Stimulated activated effector memory CD8-positive, alpha-beta T cell treated with anti-CD3 and anti-CD28 coated beads, Interleukin-12 subunit alpha, Interleukin-12 subunit beta, amount 100 ng/mL, for 72 hours (primary cell): ENCODE measurements around the gene ACSM6.
"Not testable (repeated sequence)": the region's sequence is repeated elsewhere in the genome, so short reads cannot be mapped to it uniquely, and the experiment has no call there.

ENCODE experiments used
- ATAC-seq: fragments of 150-1000 bp; cut with Tn5 transposase; 2 replicates; pipeline ENCODE4 v1.10.0; 2021
- DNase-seq, 2 donors: peaks; one replicate each; pipeline ENCODE4 v3.0.0; 2021 to 2022; ENCODE audit warnings: low spot score in 2 of 2
- H3K27ac Mint-ChIP-seq: one replicate; pipeline ENCODE4 v1.8.0; 2022; ENCODE audit warnings: mild to moderate bottlenecking, mixed read lengths
- H3K36me3 Mint-ChIP-seq: one replicate; pipeline ENCODE4 v1.8.0; 2022; ENCODE audit warnings: mild to moderate bottlenecking, mixed read lengths
- H3K4me1 Mint-ChIP-seq: one replicate; pipeline ENCODE4 v1.8.0; 2022; ENCODE audit warnings: mixed read lengths
- H3K4me3 Mint-ChIP-seq: one replicate; pipeline ENCODE4 v1.8.0; 2022; ENCODE audit warnings: mild to moderate bottlenecking, mixed read lengths
- H3K9me3 Mint-ChIP-seq: one replicate; pipeline ENCODE4 v1.8.0; 2022; ENCODE audit warnings: mixed read lengths

ACSM6 gene

DNA sequence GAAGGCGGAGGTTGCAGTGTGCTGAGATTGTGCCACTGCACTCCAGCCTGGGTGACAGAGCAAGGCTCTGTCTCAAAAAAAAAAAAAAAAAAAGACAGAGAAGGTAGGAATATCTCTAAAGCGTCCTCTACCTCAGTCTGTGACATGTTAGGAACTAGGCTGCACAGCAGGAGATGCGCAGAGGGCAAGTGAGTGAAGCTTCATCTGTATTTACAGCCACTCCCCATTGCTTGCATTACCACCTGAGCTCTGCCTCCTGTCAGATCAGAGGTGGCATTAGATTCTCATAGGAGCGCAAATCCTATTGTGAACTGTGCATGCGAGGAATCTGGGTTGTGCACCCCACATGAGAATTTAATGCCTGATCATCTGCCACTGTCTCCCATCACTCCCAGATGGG lies 8.8 kb downstream of the ACSM6 start:
- not testable (repeated sequence) for H3K27ac Mint-ChIP-seq, H3K4me3 Mint-ChIP-seq, ATAC-seq, DNase-seq, H3K36me3 Mint-ChIP-seq, H3K4me1 Mint-ChIP-seq, H3K9me3 Mint-ChIP-seq

DNA sequence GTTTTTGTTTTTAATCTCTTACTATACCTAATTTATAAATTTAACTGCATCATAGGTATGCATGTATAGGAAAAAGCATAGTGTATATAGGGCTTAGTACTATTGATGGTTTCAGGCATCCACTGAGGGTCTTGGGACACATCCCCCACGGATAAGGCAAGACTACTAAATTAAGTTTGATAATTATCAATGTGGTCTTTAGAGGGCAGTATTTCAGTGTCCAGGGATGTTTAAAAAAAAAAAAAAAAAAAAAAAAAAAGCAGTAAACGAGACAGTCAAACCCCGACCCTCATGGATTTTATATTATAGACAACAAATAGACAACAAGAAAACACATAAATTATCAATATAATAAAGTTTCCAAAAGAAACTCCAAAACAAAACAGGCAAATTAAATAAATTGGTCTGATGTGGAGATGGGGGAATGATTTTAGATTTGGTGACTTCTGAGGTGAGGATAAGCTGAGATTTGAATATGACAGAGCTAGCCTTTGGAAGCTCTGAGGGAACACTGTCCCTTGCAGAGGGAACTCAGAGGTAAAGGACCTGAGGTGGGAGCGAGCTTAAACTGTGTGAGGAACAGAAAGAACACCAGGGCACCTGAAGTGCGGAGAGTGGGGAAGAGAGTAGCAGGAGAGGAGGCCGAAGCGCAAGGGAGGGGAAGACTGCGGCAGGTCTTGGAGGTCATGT lies 14.8 kb downstream of the ACSM6 start:
- H3K27ac Mint-ChIP-seq, result no peak overlapping the region
- no peak overlapping the region for H3K4me3 Mint-ChIP-seq
- ATAC-seq (no peak), DNase-seq (no peak)
- H3K4me1 Mint-ChIP-seq, result no peaks in the 10 kb centered on the region
- H3K9me3 Mint-ChIP-seq, result no peaks in the 10 kb centered on the region
- no peaks in the 10 kb centered on the region for H3K36me3 Mint-ChIP-seq

DNA sequence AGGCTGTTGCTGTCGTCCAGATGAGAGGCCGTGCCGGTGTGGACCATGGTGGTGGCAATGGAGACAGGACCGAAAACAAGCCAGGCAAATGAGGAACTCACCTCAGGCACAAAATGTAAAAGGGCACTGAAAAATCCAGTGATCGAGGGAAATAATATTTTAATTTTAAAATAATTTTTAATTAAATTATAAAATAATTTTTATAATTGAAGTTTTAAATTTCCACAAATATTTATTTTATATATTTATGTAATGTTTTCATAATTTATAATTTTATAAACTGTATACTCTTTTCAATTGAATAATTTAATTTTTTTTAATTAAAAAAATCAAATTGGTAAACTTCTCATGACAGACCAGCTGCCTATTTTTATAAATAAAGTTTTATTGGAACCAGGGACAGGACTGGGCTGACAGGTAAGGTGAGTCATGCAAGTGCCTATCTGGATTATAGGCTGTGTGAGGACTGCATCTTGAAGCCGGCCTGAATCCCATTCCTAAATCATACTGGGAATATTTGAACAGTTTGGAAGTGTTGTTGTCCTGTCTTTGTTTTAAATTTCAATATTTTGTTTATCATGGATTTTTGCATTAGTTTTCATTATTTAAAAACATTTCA lies 15.6 kb downstream of the ACSM6 start:
- no peaks in the 10 kb centered on the region for H3K4me1 Mint-ChIP-seq
- no peaks in the 10 kb centered on the region for H3K9me3 Mint-ChIP-seq
- H3K4me3 Mint-ChIP-seq, result no peak overlapping the region
- H3K27ac Mint-ChIP-seq, result no peak overlapping the region
- no peaks in the 10 kb centered on the region for H3K36me3 Mint-ChIP-seq
- ATAC-seq, result no peak
- DNase-seq, result no peak

DNA sequence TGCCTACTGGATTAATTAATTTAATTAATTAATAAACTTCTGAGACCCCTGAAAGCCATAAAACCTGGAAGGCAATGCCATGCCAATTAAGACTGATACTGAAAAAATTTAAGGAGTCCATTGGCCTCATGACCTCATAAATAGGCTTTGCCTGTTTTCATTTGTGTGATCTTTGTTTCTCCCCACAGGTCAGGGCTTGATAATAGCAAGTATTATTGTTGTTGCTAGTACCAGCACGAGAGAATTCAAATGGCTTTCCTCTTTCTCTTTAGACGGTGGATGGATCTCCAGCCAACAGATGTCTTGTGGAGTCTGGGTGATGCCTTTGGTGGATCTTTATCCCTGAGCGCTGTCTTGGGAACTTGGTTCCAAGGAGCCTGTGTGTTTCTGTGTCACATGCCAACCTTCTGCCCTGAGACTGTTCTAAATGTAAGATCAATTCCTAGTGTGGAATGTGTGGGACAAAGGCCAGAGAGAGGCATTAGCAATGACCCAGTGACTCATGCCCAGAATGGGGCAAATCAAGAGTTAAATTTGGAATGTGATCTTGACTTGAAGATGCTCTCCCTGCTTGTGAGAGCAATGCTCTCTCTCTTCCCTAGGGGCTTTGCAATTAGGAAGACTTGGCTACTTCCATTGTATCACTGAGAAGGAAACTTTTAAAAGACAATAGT lies 17.7 kb downstream of the ACSM6 start:
- Mint-ChIP-seq H3K9me3 (no peaks in the 10 kb centered on the region), H3K36me3 (no peaks in the 10 kb centered on the region), H3K4me3 (no peak overlapping the region), H3K27ac (no peak overlapping the region), H3K4me1 (no peaks in the 10 kb centered on the region)
- ATAC-seq (no peak), DNase-seq (no peak)

DNA sequence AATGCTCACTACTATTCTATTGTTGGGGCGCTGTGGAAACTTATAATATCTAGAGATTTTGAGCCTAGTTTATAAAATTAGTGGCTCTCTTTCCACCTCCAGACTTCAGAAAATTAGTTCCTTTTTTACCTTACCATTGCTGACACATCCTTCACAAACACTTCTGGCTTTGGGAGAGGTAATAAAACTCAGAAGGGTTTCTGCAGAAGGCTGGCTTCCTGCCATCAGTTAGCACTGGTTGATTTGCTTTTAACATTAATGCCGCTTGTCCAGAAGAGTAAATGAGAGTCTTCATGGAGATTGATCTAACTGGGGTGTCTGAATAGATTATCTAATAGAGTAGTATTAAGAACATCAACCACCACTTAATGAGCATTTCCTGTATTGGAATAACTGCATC lies 20.3 kb downstream of the ACSM6 start:
- no peaks in the 10 kb centered on the region for H3K4me1 Mint-ChIP-seq
- ATAC-seq (no peak), DNase-seq (no peak)
- H3K36me3 Mint-ChIP-seq, result no peaks in the 10 kb centered on the region
- no peak overlapping the region for H3K4me3 Mint-ChIP-seq
- no peaks in the 10 kb centered on the region for H3K9me3 Mint-ChIP-seq
- no peak overlapping the region for H3K27ac Mint-ChIP-seq

DNA sequence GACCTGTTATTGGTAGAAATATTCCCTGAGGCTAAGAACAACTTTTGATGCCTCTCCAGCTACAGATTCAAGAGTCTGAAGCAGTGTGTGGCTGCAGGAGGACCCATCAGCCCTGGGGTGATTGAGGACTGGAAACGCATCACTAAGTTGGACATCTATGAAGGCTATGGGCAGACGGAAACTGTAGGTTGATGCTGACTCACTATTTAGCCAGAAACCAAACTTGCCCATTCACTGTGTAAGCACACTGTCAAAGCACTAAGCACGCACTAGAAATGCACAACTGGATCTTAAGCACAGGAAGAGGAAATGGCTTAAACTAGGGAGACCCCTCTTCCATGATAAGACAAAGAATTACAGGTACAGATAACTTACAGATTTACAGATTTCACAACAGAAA lies 20.8 kb downstream of the ACSM6 start:
- no peak overlapping the region for H3K27ac Mint-ChIP-seq
- H3K36me3 Mint-ChIP-seq, result no peaks in the 10 kb centered on the region
- no peak overlapping the region for H3K4me3 Mint-ChIP-seq
- no peaks in the 10 kb centered on the region for H3K4me1 Mint-ChIP-seq
- no peak for ATAC-seq
- H3K9me3 Mint-ChIP-seq, result no peaks in the 10 kb centered on the region
- no peak for DNase-seq

DNA sequence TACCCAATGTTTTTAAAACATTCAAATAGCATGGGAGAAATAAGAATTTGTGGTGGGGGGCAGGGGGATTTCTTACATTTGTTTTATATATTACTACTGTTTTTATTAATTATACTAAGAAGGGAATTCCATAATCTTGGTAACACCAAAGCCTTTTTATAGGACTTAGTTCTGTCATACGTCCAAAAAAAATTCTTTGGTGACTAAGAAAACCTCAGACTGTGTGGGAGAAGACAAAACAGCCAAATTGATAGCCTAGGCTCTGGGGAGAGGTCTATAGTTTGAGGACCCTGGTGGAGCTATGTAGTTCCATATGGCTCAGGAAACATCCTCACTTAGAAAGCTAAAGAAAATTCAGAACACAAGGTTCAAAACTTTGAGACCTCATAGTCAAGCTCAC lies 23.4 kb downstream of the ACSM6 start:
- no peaks in the 10 kb centered on the region for H3K36me3 Mint-ChIP-seq
- H3K9me3 Mint-ChIP-seq, result no peaks in the 10 kb centered on the region
- no peaks in the 10 kb centered on the region for H3K4me1 Mint-ChIP-seq
- no peak overlapping the region for H3K4me3 Mint-ChIP-seq
- no peak overlapping the region for H3K27ac Mint-ChIP-seq
- DNase-seq (no peak), ATAC-seq (no peak)

DNA sequence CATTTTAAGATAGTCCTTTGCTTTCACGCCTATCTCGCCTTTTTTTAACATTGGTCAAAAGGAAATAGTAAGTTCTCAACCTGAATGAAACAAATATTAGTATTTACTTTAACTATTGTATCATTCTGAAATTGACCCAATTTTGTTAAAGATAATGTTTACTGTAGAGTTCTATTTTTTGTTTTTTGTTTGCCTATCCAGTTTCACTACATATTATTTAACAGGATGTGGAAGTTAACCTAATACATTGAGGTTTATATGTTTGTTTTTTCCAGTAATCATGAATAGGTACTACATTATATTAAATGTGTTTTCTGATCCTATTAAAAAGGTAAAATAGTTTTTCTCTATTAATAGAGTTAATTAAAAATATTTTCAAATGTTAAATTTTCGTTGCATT lies 26.5 kb downstream of the ACSM6 start:
- no peak for DNase-seq
- Mint-ChIP-seq H3K9me3 (no peaks in the 10 kb centered on the region), H3K27ac (no peak overlapping the region), H3K36me3 (no peaks in the 10 kb centered on the region), H3K4me1 (no peaks in the 10 kb centered on the region), H3K4me3 (no peak overlapping the region)
- ATAC-seq, result no peak

DNA sequence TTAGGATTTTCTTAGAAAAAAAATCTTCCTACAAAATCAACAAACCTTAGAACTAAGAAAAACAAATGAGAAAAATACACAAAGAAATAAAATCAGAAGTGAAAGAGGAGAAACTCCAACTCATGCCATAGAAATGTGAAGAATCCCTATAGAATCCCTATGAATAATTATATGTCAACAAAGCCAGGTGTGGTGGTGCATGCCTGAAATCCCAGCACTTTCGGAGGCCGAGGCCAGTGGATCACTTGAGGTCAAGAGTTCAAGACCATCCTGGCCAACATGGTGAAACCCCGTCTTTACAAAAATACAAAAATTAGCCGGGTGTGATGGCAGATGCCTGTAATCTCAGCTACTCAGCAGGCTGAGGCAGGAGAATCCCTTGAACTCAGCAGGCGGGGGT lies 27.1 kb downstream of the ACSM6 start:
- DNase-seq (no peak), ATAC-seq (no peak)
- Mint-ChIP-seq H3K27ac (no peak overlapping the region), H3K36me3 (no peaks in the 10 kb centered on the region), H3K4me1 (no peaks in the 10 kb centered on the region), H3K9me3 (no peaks in the 10 kb centered on the region), H3K4me3 (no peak overlapping the region)

DNA sequence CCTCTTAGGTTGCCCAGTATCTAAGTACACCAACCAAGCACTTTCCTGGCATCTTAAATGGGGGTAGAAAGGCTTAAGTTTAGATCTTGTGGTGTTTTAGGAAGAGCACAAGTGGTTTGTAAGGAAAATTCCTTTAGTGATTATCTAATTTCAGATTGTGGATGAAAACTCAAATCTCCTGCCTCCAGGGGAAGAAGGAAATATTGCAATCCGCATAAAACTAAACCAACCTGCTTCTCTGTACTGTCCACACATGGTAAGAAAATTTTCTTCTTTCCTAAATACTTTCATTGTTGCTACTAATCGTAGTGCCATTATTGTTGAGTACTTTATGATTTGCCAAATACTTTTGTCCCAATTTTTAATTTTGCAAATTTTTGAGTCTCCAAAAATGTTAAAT lies 31.1 kb downstream of the ACSM6 start:
- no peak overlapping the region for H3K27ac Mint-ChIP-seq
- no peaks in the 10 kb centered on the region for H3K4me1 Mint-ChIP-seq
- DNase-seq (no peak), ATAC-seq (no peak)
- no peaks in the 10 kb centered on the region for H3K9me3 Mint-ChIP-seq
- no peaks in the 10 kb centered on the region for H3K36me3 Mint-ChIP-seq
- no peak overlapping the region for H3K4me3 Mint-ChIP-seq

DNA sequence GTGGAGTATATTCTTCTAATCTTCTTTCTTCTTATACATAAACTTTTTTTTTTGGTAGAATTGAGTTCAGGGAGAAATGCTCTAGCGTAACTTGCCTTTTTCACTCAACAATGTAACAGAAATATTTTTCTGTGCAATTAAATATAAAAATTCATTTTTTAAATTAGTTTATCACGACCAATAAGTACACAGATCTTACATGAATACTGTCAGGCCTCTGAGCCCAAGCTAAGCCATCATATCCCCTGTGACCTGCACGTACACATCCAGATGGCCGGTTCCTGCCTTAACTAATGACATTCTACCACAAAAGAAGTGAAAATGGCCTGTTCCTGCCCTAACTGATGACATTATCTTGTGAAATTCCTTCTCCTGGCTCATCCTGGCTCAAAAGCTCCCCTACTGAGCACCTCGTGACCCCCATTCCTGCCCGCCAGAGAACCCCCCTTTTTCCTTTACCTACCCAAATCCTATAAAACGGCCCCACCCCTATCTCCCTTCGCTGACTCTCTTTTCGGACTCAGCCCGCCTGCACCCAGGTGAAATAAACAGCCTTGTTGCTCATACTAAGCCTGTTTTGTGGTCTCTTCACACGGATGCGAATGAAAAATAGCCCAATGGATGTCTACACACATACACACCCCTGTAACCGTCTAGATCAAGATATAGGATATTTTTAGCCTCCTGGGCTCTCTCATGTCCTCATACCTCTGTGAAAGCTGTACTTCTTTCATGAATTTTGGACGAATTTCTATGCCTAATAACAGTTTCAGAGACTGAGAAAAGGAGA lies 35.1 kb downstream of the ACSM6 start:
- not testable (repeated sequence) for H3K4me3 Mint-ChIP-seq, H3K36me3 Mint-ChIP-seq, ATAC-seq, H3K4me1 Mint-ChIP-seq, DNase-seq, H3K27ac Mint-ChIP-seq, H3K9me3 Mint-ChIP-seq

DNA sequence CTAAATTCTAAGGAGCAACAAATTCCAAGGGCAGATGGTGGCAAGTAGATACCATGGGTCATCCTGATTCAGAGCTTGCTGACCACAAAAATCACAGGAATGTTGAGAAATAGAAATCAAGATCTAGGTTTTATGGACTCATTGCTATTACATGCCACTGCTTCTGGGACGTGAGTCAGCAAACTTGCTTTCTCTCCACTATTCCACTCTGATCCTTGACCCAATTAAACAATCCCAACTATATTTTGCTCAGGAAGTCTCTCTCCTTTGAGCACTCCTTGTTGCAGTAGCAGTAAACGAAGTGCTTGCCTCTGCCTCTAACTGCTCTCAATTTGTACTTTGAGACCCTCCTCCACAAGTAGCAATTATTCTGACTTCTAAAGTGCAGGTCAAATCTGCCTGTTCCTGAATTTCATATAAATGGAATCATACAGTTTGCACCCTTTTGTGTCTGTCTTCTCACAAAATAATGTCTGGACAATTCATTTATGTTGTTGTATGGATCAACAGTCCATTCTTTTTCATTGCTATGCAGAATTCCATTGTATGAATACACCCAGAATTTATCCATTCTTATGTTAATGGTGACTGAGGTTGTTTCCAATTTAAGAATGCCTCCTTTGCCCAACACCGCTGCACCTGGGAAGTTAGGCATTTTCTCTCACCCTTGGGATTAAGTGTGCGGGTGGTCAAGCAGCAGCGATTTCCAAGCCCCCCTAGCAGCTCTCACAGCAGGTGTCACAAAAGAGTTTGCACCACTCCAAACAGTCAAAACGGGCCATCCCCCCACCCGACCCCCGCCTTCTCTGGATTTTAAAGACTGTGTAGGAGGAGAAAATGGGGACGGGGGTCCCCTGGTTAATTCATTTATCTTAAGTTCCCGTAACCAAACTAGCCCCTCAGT lies 35.9 kb downstream of the ACSM6 start:
- DNase-seq, result no peak
- H3K36me3 Mint-ChIP-seq, result peaks cover 2% of the 10 kb centered on the region

DNA sequence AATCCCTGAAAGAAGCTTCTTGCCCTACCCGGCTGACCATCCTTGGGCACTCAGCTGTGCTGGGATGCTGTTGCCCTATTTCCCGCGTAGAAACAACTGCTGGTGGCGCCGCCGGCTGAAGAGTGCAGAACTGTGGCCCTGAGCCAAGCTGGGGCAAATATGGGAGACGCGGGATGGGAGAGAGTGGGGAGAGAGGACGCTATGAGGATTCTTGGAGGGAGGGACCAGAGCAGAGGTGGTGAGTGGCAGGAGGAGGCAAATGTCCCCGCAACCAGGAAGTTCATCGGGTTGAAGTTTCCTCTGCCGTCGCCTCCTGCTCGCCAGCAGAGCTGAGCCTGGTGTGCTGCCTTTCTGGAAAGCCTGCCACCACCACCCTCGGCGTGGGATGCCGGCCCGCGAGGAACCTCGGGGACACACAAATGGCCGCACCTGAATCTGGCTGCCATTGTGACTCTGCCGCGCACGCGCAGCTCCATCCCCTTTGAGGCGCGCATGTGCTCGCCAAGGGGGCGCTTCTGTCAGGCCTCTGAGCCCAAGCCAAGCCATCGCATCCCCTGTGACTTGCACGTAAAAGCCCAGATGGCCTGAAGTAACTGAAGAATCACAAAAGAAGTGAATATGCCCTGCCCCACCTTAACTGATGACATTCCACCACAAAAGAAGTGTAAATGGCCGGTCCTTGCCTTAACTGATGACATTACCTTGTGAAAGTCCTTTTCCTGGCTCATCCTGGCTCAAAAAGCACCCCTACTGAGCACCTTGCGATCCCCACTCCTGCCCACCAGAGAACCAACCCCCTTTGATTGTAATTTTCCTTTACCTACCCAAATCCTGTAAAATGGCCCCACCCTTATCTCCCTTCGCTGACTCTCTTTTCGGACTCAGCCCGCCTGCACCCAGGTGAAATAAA lies 36.9 kb downstream of the ACSM6 start:
- H3K9me3 Mint-ChIP-seq, DNase-seq: not testable (repeated sequence)
- H3K36me3 Mint-ChIP-seq, result peaks cover 11% of the 10 kb centered on the region
- ATAC-seq, result peak; percentile 41
- H3K4me3 Mint-ChIP-seq, result peak overlapping the region; percentile 65
- H3K27ac Mint-ChIP-seq, result peak overlapping the region; percentile 71
- peaks cover 17% of the 10 kb centered on the region for H3K4me1 Mint-ChIP-seq

More for the DNA sequence above, 35.9 kb downstream of the ACSM6 start:
- H3K4me3 Mint-ChIP-seq, result peak overlapping the region; percentile 65
- no peaks in the 10 kb centered on the region for H3K9me3 Mint-ChIP-seq
- H3K4me1 Mint-ChIP-seq, result peaks cover 8% of the 10 kb centered on the region
- no peak for ATAC-seq
- H3K27ac Mint-ChIP-seq, result peak overlapping the region; percentile 71
